Endometrium (tissue), 2 donors: ENCODE results near the gene HDAC4.

ENCODE experiments used
- FAIRE-seq: peaks from 2 replicates; lab custom pipeline; 2012; peaks lifted over from hg19 to GRCh38; lab: Jason Lieb, UNC
- donor health status: control.
- donor health status: control.

Gene HDAC4

GRCh38 chr2:239383036-239383758, 17.6 kb downstream of the HDAC4 start:
- FAIRE-seq = no peak

GRCh38 chr2:239382384-239382880, 18.4 kb downstream of the HDAC4 start:
- no peak for FAIRE-seq

GRCh38 chr2:239381709-239382134, 19.1 kb downstream of the HDAC4 start:
- no peak for FAIRE-seq

- FAIRE-seq = no peak
Observed at GRCh38 chr2:239380831-239381708, 19.8 kb downstream of the HDAC4 start.

- no peak for FAIRE-seq
Observed at GRCh38 chr2:239379641-239380170, 21.1 kb downstream of the HDAC4 start.

- no peak for FAIRE-seq
Observed at GRCh38 chr2:239378918-239379640, 21.7 kb downstream of the HDAC4 start.

GRCh38 chr2:239378021-239378917, 22.6 kb downstream of the HDAC4 start:
- no peak for FAIRE-seq

- FAIRE-seq = no peak
Observed at GRCh38 chr2:239377591-239377990, 23.2 kb downstream of the HDAC4 start.

- FAIRE-seq = no peak
Observed at GRCh38 chr2:239376942-239377531, 23.8 kb downstream of the HDAC4 start.

GRCh38 chr2:239376351-239376750, 24.5 kb downstream of the HDAC4 start:
- no peak for FAIRE-seq

- no peak for FAIRE-seq
Observed at GRCh38 chr2:239375278-239376061, 25.4 kb downstream of the HDAC4 start.

- no peak for FAIRE-seq
Observed at GRCh38 chr2:239374896-239375277, 25.9 kb downstream of the HDAC4 start.

GRCh38 chr2:239372835-239373234, 28.0 kb downstream of the HDAC4 start:
- FAIRE-seq = no peak

- FAIRE-seq = no peak
Observed at GRCh38 chr2:239371726-239372686, 28.8 kb downstream of the HDAC4 start.

GRCh38 chr2:239370876-239371725, 29.7 kb downstream of the HDAC4 start:
- FAIRE-seq = no peak

GRCh38 chr2:239370403-239370802, 30.4 kb downstream of the HDAC4 start:
- no peak for FAIRE-seq

GRCh38 chr2:239369631-239370161, 31.1 kb downstream of the HDAC4 start:
- FAIRE-seq = no peak
